HepG2 (cell line): ENCODE results near the gene IGFBP6.

Source experiments
- AHR ChIP-seq: IDR thresholded peaks from 2 replicates; pipeline ENCODE4 v1.6.1; 2018; ENCODE audit warnings: missing genetic modification reagents, missing compliant biosample characterization
- EP300 ChIP-seq, 3 experiments: sonication (generic) in 1 of 3; formaldehyde crosslinking in 1 of 3; IDR thresholded peaks; 2 replicates each; pipeline versions ENCODE4 v1.5.1 to v1.6.1; 2011 to 2020; ENCODE audit warnings: low read depth in 2 of 3, low read length in 2 of 3, borderline replicate concordance in 1 of 3, improper control_type of control experiment in 1 of 3, mild to moderate bottlenecking in 1 of 3, missing genetic modification reagents in 1 of 3, moderate library complexity in 1 of 3
- MXI1 ChIP-seq: IDR thresholded peaks from 3 replicates; pipeline ENCODE4 v1.6.1; 2012; ENCODE audit warnings: low read depth, low read length, inconsistent platforms, borderline replicate concordance
- SALL1 ChIP-seq: sonication (generic); formaldehyde crosslinking; IDR thresholded peaks from 2 replicates; pipeline ENCODE4 v1.8.0; 2022; ENCODE audit warnings: mild to moderate bottlenecking, missing genetic modification reagents
- TF ChIP-seq, protein P1 (sequence below): sonication (generic); formaldehyde crosslinking; IDR thresholded peaks from 2 replicates; pipeline ENCODE4 v1.4.0; 2020; ENCODE audit warnings: missing genetic modification reagents, borderline replicate concordance
- TF ChIP-seq, protein P2 (sequence below): sonication (generic); formaldehyde crosslinking; IDR thresholded peaks from 2 replicates; pipeline ENCODE4 v1.5.0; 2020; ENCODE audit warnings: mild to moderate bottlenecking, missing genetic modification reagents, moderate library complexity

DNA sequence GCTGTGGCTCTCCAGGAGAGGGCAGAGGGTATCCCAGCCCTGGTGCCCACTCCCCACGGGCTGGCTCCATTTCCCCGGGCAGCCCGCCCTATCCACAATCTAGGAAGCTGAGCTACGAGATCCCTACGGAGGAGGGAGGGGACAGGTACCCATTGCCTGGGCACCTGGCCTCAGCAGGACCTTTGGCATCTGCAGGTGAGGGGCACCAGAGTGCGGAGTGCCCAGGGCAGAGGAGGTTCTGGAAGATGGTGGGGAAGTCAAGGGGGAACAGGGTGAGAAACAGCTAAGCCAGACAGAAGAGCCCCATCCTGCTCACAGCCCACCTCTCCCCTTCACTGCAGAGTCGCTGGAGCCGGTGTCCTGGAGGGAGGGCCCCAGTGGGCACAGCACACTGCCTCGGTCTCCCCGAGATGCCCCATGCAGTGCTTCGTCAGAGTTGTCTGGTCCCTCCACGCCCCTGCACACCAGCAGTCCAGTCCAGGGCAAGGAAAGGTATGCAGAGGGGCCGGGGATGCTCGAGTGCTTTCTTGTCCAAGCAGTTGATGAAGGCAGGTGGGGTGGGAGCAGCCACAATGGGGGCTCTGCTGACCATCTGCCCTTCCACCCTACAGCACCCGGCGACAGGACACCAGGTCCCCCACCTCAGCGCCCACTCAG is 37.3 kb upstream of the IGFBP6 start:
- TF ChIP-seq SALL1 (CRISPR knock-in tag) (no peak), MXI1 (no peak), AHR (CRISPR knock-in tag) (no peak), EP300 (IDR thresholded peaks at IDR 0.05; ENCODE audit: low read depth in 2 of 2, low read length in 2 of 2) (no peak), EP300 (CRISPR knock-in tag; IDR thresholded peaks at IDR 0.05; ENCODE audit: borderline replicate concordance) (no peak)
- TF ChIP-seq, protein P1, sequence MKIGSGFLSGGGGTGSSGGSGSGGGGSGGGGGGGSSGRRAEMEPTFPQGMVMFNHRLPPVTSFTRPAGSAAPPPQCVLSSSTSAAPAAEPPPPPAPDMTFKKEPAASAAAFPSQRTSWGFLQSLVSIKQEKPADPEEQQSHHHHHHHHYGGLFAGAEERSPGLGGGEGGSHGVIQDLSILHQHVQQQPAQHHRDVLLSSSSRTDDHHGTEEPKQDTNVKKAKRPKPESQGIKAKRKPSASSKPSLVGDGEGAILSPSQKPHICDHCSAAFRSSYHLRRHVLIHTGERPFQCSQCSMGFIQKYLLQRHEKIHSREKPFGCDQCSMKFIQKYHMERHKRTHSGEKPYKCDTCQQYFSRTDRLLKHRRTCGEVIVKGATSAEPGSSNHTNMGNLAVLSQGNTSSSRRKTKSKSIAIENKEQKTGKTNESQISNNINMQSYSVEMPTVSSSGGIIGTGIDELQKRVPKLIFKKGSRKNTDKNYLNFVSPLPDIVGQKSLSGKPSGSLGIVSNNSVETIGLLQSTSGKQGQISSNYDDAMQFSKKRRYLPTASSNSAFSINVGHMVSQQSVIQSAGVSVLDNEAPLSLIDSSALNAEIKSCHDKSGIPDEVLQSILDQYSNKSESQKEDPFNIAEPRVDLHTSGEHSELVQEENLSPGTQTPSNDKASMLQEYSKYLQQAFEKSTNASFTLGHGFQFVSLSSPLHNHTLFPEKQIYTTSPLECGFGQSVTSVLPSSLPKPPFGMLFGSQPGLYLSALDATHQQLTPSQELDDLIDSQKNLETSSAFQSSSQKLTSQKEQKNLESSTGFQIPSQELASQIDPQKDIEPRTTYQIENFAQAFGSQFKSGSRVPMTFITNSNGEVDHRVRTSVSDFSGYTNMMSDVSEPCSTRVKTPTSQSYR: no peak
- TF ChIP-seq, protein P2, sequence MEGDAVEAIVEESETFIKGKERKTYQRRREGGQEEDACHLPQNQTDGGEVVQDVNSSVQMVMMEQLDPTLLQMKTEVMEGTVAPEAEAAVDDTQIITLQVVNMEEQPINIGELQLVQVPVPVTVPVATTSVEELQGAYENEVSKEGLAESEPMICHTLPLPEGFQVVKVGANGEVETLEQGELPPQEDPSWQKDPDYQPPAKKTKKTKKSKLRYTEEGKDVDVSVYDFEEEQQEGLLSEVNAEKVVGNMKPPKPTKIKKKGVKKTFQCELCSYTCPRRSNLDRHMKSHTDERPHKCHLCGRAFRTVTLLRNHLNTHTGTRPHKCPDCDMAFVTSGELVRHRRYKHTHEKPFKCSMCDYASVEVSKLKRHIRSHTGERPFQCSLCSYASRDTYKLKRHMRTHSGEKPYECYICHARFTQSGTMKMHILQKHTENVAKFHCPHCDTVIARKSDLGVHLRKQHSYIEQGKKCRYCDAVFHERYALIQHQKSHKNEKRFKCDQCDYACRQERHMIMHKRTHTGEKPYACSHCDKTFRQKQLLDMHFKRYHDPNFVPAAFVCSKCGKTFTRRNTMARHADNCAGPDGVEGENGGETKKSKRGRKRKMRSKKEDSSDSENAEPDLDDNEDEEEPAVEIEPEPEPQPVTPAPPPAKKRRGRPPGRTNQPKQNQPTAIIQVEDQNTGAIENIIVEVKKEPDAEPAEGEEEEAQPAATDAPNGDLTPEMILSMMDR: no peak
